WTC11 (cell line): ENCODE data around the gene SNX32.

Source experiments
- ATF6 ChIP-seq: sonication (generic); formaldehyde crosslinking; IDR thresholded peaks from 2 replicates; pipeline ENCODE4 v1.8.1; 2023; ENCODE audit warnings: mild to moderate bottlenecking, missing genetic modification reagents
- CREB1 ChIP-seq: sonication (generic); formaldehyde crosslinking; IDR thresholded peaks from 2 replicates; pipeline ENCODE4 v1.8.0; 2023; ENCODE audit warnings: mild to moderate bottlenecking, missing genetic modification reagents
- CTCF ChIP-seq: fragments of 200-600 bp; IDR thresholded peaks from 2 replicates; pipeline ENCODE4 v1.8.0; 2022; ENCODE audit warnings: antibody characterized with exemption
- FOXJ3 ChIP-seq: sonication (generic); formaldehyde crosslinking; IDR thresholded peaks from 2 replicates; pipeline ENCODE4 v1.9.0; 2021; ENCODE audit warnings: missing genetic modification reagents, mild to moderate bottlenecking, borderline replicate concordance
- IRF2 ChIP-seq: sonication (generic); formaldehyde crosslinking; IDR thresholded peaks from 2 replicates; pipeline ENCODE4 v1.8.0; 2022; ENCODE audit warnings: low read depth, missing genetic modification reagents, borderline replicate concordance
- MLX ChIP-seq: sonication (generic); formaldehyde crosslinking; IDR thresholded peaks from 2 replicates; pipeline ENCODE4 v1.8.1; 2023; ENCODE audit warnings: mild to moderate bottlenecking, missing genetic modification reagents, moderate library complexity
- NFATC4 ChIP-seq: fragments of 250-450 bp; sonication (Bioruptor Pico); IDR thresholded peaks from 2 replicates; pipeline ENCODE4 v1.9.0; 2021; ENCODE audit warnings: mild to moderate bottlenecking
- TF ChIP-seq, protein P1 (sequence below): sonication (generic); formaldehyde crosslinking; conservative IDR thresholded peaks from 2 replicates; pipeline ENCODE4 v1.8.1; 2023; ENCODE audit warnings: mild to moderate bottlenecking, low read depth, missing genetic modification reagents, moderate library complexity
- TF ChIP-seq, protein P2 (sequence below): sonication (generic); formaldehyde crosslinking; IDR thresholded peaks from 2 replicates; pipeline ENCODE4 v1.8.1; 2023; ENCODE audit warnings: mild to moderate bottlenecking, missing genetic modification reagents
- TF ChIP-seq, protein P3 (sequence below): sonication (generic); formaldehyde crosslinking; IDR thresholded peaks from 2 replicates; pipeline ENCODE4 v1.8.0; 2022; ENCODE audit warnings: mild to moderate bottlenecking, missing genetic modification reagents

GRCh38 chr11:65886826-65887722, 53.3 kb downstream of the SNX32 start:
- no peak for TF ChIP-seq FOXJ3
- TF ChIP-seq, protein P1, sequence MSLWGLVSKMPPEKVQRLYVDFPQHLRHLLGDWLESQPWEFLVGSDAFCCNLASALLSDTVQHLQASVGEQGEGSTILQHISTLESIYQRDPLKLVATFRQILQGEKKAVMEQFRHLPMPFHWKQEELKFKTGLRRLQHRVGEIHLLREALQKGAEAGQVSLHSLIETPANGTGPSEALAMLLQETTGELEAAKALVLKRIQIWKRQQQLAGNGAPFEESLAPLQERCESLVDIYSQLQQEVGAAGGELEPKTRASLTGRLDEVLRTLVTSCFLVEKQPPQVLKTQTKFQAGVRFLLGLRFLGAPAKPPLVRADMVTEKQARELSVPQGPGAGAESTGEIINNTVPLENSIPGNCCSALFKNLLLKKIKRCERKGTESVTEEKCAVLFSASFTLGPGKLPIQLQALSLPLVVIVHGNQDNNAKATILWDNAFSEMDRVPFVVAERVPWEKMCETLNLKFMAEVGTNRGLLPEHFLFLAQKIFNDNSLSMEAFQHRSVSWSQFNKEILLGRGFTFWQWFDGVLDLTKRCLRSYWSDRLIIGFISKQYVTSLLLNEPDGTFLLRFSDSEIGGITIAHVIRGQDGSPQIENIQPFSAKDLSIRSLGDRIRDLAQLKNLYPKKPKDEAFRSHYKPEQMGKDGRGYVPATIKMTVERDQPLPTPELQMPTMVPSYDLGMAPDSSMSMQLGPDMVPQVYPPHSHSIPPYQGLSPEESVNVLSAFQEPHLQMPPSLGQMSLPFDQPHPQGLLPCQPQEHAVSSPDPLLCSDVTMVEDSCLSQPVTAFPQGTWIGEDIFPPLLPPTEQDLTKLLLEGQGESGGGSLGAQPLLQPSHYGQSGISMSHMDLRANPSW (CRISPR knock-in tag), result no peak
- TF ChIP-seq CTCF, result no peak
- TF ChIP-seq CREB1 (CRISPR knock-in tag), result no peak
- TF ChIP-seq, protein P2, sequence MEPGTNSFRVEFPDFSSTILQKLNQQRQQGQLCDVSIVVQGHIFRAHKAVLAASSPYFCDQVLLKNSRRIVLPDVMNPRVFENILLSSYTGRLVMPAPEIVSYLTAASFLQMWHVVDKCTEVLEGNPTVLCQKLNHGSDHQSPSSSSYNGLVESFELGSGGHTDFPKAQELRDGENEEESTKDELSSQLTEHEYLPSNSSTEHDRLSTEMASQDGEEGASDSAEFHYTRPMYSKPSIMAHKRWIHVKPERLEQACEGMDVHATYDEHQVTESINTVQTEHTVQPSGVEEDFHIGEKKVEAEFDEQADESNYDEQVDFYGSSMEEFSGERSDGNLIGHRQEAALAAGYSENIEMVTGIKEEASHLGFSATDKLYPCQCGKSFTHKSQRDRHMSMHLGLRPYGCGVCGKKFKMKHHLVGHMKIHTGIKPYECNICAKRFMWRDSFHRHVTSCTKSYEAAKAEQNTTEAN (CRISPR knock-in tag), result no peak
- TF ChIP-seq IRF2 (CRISPR knock-in tag), result no peak
- no peak for TF ChIP-seq NFATC4 (CRISPR knock-in tag)
- TF ChIP-seq ATF6 (CRISPR knock-in tag), result no peak
- TF ChIP-seq, protein P3, sequence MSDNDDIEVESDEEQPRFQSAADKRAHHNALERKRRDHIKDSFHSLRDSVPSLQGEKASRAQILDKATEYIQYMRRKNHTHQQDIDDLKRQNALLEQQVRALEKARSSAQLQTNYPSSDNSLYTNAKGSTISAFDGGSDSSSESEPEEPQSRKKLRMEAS (CRISPR knock-in tag), result no peak
- no peak for TF ChIP-seq MLX (CRISPR knock-in tag)
